GM21825 (cell line): ENCODE data around the gene MRPL19.

Experiments
- ATAC-seq: cut with Tn5 transposase; IDR thresholded peaks from one replicate; pipeline ENCODE4 v1.9.1; 2021; ENCODE audit warnings: mild to moderate bottlenecking, moderate library complexity; ENCODE audit not compliant: unreplicated experiment

The MRPL19 gene

DNA sequence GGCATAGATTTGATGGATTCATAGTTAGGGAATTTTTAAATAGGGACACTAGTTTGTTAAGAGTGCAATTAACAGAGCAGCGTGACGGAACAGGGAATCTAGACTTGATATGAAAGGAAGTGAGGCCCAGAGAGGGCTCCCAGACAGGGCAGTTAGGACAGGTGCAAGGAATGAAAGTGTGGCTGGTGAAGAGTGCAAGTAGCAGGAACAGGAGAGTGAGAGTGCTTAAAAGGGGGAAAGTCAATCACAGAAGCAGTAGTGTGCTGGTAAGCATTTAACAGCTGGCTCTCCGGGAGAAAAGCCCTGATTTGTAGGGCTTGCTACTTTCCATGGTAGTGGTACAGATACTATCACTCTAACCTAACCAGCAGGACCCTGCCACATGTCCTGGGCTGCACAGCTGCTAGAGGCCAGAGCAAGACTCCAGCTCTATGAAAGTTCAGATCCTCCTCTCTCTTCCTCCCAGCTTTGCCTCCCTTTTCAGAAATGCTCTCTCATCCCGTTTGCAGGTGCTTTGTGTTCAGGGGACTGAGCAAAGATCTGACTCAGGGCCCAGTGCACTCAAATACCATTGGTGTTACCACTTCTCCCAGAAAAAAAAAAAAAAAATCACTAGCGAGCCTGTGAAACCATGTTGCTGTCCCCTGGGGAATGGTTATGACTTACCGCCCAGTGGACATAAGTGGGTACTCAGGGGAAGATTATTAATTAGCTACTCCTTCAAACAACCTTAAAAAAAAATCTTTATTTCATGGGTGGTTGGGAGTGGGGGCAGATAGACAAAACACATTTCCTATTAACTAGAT, 82.2 kb downstream of the MRPL19 start:
- no peak for ATAC-seq

DNA sequence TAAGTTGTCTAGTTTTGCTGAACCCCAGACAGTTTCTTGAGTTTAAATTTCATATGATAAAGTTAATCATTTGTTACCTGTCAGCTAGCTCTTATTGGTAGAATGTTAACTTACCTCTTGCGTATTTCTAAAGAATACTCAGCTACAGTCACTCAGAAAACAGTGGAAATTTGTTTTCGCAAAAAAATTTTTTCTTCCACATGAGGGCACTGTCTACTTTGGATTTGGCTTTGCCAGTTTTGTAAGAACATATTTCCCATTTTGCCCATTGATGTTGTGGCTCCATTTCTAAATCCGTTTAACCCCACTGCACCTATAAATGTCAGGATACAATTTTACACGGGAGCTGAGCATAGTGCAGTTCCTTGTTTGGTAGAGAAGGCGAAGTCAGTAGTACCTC, 83.3 kb downstream of the MRPL19 start:
- no peak for ATAC-seq

DNA sequence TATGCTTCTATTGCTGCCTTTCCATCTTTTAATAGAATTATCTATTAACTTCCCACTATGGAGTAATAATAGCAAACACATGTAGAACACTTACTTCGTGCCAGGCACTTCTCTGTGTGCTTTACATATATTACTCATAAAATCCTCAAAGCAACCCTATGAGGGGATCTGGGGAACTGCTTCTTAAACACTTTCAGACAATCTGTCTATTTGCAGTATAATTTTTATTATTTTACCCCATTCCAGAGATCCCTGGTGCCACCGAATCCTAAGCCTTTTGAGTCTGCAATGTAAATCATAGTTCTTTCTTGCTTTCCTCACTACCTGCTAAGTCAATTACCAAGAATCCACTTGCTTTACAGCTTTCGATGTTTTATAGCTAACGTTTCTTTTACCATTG, 89.7 kb downstream of the MRPL19 start:
- ATAC-seq = no peak

DNA sequence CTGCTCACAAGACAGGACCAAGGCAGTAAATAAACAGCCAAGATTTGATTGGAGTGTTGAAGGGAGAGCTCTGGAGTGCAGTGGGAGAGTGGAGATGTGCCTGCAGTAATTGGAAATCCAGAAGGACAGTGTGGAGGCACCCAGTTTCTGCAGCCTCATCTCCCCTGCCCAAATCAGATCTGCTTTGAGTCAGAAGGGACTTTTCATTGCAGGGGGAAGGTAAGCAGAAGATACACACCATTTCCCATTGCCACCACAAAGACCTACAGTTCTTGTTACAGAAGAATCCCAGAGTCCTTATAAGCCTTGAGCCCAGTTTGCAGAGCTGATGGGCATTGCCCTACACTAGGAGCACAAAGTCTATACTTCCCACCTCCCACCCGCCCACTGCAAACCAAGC, 91.4 kb downstream of the MRPL19 start:
- no peak for ATAC-seq
